Osteoblast (primary cell): ENCODE measurements around the gene HRC. TPM values are rescaled to one million over a fixed set of nuclear protein-coding genes. Genes with fewer than 3 reads are reported as not detected.
"Not testable (repeated sequence)": the region's sequence is repeated elsewhere in the genome, so short reads cannot be mapped to it uniquely, and the experiment has no call there.

Experiments
- DNase-seq: peaks from one replicate; pipeline ENCODE4 v3.0.0; 2011; ENCODE audit warnings: low spot score, mixed read lengths; ENCODE audit not compliant: insufficient read length; ENCODE audit errors: missing footprints
- H2AFZ ChIP-seq: 2 replicates; pipeline ENCODE4 v1.6.0; 2011; ENCODE audit warnings: mild to moderate bottlenecking, low read length
- H3K27ac ChIP-seq: 2 replicates; pipeline ENCODE4 v1.5.1; 2011; ENCODE audit warnings: mild to moderate bottlenecking, low read depth, low read length, moderate library complexity
- H3K27me3 ChIP-seq: 2 replicates; pipeline ENCODE4 v1.6.0; 2012; ENCODE audit warnings: mild to moderate bottlenecking, control low read depth, inconsistent platforms, low read length, moderate library complexity; ENCODE audit not compliant: insufficient read depth
- H3K36me3 ChIP-seq: 2 replicates; pipeline ENCODE4 v1.5.1; 2011; ENCODE audit warnings: mild to moderate bottlenecking, low read length, control low read depth, moderate library complexity; ENCODE audit not compliant: insufficient read depth
- H3K4me1 ChIP-seq: 2 replicates; pipeline ENCODE4 v1.5.1; 2011; ENCODE audit warnings: mild to moderate bottlenecking, low read length, control low read depth, moderate library complexity; ENCODE audit not compliant: insufficient read depth
- H3K4me2 ChIP-seq: 2 replicates; pipeline ENCODE4 v1.6.0; 2011; ENCODE audit warnings: mild to moderate bottlenecking, low read length; ENCODE audit not compliant: insufficient read depth
- H3K4me3 ChIP-seq: fragments of 200-600 bp; sonication (generic); 3 replicates; pipeline ENCODE4 v1.5.1; 2012; ENCODE audit warnings: mild to moderate bottlenecking, low read length, inconsistent platforms; ENCODE audit not compliant: insufficient read depth
- H3K79me2 ChIP-seq: 2 replicates; pipeline ENCODE4 v1.6.0; 2012; ENCODE audit warnings: mild to moderate bottlenecking, low read length, control low read depth, inconsistent platforms; ENCODE audit not compliant: insufficient read depth
- H3K9me3 ChIP-seq: 2 replicates; pipeline ENCODE4 v1.5.1; 2011; ENCODE audit warnings: low read depth, low read length, control low read depth
- H4K20me1 ChIP-seq: 2 replicates; pipeline ENCODE4 v1.6.0; 2012; ENCODE audit warnings: mild to moderate bottlenecking, low read length, control low read depth; ENCODE audit not compliant: insufficient read depth
- total RNA-seq: library from RNA; depleted of rRNA; stranded (reverse); fragments of >200 nt; gene quantifications from 2 replicates; pipeline ENCODE4 v1.2.3, GENCODE V29; 2012
- TF ChIP-seq, protein P1 (sequence below): IDR thresholded peaks from 2 replicates; pipeline ENCODE4 v1.5.1; 2011; ENCODE audit warnings: mild to moderate bottlenecking, low read depth, low read length, moderate library complexity; ENCODE audit errors: extremely low read depth

The HRC gene
- total RNA-seq, 1 donor: not detected

DNA sequence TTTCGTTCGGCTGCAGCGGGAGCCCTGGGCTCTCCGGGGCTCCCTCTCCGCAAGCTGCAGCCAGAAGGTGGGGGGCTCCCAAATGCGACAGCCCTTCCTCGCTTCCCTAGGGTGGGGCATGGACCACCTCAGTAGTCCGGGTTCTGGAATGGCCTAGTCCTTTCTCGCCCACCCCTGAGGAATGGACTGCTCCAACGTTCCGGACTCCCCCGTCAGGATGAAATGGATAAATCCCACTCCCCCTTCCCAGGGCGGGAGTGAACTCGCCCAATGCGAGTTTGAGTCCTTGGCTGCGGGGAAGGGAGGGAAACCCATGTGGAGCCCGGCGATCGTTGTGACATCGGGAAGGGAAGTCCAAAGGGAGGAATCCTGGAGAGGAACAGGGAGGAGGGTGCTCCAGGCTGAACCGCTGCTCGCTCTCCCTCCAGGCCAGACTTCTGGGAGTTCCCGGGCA is 5.5 kb downstream of the HRC start:
- Histone ChIP-seq H2AFZ (peak overlapping the region; percentile 95), H3K27me3 (no peaks in the 10 kb centered on the region), H3K36me3 (no peaks in the 10 kb centered on the region), H3K79me2 (no peaks in the 10 kb centered on the region), H3K27ac (peak overlapping the region; percentile 60), H3K9me3 (no peaks in the 10 kb centered on the region), H3K4me1 (peaks cover 29% of the 10 kb centered on the region), H3K4me2 (peak overlapping the region; percentile 98), H3K4me3 (peak overlapping the region; percentile 92), H4K20me1 (no peaks in the 10 kb centered on the region)
- peak; percentile 94 for DNase-seq
- TF ChIP-seq, protein P1, sequence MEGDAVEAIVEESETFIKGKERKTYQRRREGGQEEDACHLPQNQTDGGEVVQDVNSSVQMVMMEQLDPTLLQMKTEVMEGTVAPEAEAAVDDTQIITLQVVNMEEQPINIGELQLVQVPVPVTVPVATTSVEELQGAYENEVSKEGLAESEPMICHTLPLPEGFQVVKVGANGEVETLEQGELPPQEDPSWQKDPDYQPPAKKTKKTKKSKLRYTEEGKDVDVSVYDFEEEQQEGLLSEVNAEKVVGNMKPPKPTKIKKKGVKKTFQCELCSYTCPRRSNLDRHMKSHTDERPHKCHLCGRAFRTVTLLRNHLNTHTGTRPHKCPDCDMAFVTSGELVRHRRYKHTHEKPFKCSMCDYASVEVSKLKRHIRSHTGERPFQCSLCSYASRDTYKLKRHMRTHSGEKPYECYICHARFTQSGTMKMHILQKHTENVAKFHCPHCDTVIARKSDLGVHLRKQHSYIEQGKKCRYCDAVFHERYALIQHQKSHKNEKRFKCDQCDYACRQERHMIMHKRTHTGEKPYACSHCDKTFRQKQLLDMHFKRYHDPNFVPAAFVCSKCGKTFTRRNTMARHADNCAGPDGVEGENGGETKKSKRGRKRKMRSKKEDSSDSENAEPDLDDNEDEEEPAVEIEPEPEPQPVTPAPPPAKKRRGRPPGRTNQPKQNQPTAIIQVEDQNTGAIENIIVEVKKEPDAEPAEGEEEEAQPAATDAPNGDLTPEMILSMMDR: no peak

DNA sequence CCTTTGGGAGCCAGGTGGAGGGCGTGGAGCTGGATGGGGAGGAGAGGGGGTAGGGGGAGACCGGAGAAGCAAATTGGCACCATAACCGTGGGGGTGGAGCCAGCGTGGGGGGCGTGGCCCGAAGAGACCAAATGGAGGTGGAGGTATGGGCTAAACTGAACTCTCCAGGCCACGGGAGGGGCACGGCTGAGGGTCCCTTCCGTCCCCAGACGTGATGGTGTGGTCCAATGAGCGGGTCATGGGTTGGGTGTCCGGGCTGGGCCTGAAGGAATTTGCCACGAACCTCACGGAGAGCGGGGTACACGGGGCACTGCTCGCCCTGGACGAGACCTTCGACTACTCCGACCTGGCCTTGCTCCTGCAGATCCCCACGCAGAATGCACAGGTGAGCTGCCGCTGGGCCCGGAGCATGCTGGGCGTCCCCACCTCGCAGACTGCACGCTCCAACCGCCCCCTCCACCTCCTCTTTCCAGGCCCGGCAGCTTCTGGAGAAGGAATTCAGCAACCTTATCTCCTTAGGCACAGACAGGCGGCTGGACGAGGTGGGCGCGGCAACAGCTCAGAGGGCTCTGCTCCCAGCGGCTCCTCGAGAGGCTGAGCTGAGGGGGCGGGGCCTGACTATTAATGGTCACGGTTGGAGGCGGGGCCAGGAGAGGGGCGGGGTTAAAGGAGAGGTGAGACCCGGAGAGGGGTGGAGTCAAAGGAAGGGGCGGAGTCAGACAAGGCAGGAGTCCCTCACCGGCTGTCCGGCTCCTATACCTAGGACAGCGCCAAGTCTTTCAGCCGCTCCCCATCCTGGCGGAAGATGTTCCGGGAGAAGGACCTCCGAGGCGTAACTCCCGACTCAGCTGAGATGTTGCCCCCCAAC is 6.2 kb downstream of the HRC start:
- H3K27me3 ChIP-seq: no peaks in the 10 kb centered on the region
- H3K4me2 ChIP-seq: peak overlapping the region; percentile 98
- H3K4me1 ChIP-seq: peaks cover 29% of the 10 kb centered on the region
- peak overlapping the region; percentile 26 for H3K27ac ChIP-seq
- H4K20me1 ChIP-seq: no peaks in the 10 kb centered on the region
- DNase-seq: peak; percentile 98
- H3K9me3 ChIP-seq: no peaks in the 10 kb centered on the region
- TF ChIP-seq, protein P1: no peak
- no peaks in the 10 kb centered on the region for H3K36me3 ChIP-seq
- no peaks in the 10 kb centered on the region for H3K79me2 ChIP-seq
- peak overlapping the region; percentile 92 for H3K4me3 ChIP-seq
- H2AFZ ChIP-seq: peak overlapping the region; percentile 95

DNA sequence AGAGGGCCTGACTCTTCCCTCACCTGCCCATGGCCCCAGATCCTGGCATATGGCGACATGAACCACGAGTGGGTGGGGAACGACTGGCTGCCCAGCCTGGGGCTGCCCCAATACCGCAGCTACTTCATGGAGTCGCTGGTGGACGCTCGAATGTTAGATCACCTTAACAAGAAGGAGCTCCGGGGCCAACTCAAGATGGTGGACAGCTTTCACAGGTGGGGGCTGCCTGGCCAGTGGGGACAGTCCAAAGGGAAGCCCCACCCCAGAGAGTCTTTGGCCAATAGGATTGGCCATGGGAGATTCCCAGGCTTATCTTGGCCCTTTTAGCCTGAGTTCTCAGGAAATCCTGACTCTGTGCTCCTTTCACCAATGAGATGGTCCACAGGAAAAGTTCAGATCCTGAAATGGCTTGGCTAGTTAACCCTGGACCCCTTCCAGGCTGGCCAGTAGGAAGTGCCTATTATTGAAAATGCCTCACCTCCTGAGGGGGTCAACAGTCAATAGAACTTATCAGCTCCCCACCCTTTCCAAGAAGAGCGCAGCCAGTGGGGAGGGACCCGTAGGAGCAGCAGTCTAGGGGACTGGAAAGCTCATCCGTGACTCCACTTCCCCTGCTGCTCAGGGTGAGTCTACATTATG is 7.0 kb downstream of the HRC start:
- peaks cover 30% of the 10 kb centered on the region for H3K4me1 ChIP-seq
- peak; percentile 83 for DNase-seq
- H2AFZ ChIP-seq: no peak overlapping the region
- H3K9me3 ChIP-seq: no peaks in the 10 kb centered on the region
- H3K27ac ChIP-seq: no peak overlapping the region
- H3K79me2 ChIP-seq: no peaks in the 10 kb centered on the region
- no peaks in the 10 kb centered on the region for H3K36me3 ChIP-seq
- H3K27me3 ChIP-seq: no peaks in the 10 kb centered on the region
- TF ChIP-seq, protein P1: no peak
- H3K4me2 ChIP-seq: no peak overlapping the region
- H3K4me3 ChIP-seq: no peak overlapping the region
- H4K20me1 ChIP-seq: no peaks in the 10 kb centered on the region

DNA sequence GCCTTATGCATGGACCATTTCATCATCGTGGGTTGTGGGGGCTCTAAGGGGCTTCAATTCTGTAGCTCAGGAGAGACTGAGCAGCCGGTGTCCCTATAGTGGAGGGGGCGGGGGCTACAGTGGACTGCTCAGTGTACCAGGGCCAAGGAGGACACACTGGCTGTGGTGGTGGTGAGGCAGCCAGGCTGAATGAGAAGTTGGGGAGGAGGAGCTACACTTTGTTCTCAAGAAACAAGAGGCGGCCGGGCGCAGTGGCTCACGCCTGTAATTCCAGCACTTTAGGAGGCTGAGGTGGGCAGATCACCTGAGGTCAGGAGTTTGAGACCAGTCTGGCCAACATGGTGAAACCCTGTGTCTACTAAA is 8.8 kb downstream of the HRC start:
- not testable (repeated sequence) for H4K20me1 ChIP-seq, H3K9me3 ChIP-seq, H3K79me2 ChIP-seq, H3K27me3 ChIP-seq, H3K27ac ChIP-seq, H3K36me3 ChIP-seq
- Histone ChIP-seq H3K4me2 (peak overlapping the region; percentile 86), H3K4me3 (peak overlapping the region; percentile 72), H2AFZ (peak overlapping the region; percentile 76), H3K4me1 (peaks cover 34% of the 10 kb centered on the region)
- peak; percentile 88 for DNase-seq
